ENCODE measurements around the gene CENPX.

- no peak for TF ChIP-seq EGR1 (IDR thresholded peaks at IDR 0.05)
- no peak for TF ChIP-seq REST (IDR thresholded peaks at IDR 0.05; ENCODE audit: low read depth)
- TF ChIP-seq YY1 (IDR thresholded peaks at IDR 0.05; ENCODE audit: low read depth) = no peak
- no peak for TF ChIP-seq MAX (IDR thresholded peaks at IDR 0.05)
- TF ChIP-seq FOXM1 (IDR thresholded peaks at IDR 0.05; ENCODE audit: borderline replicate concordance, low read depth) = no peak
- no peak for TF ChIP-seq USF1 (IDR thresholded peaks at IDR 0.05)
- no peak for TF ChIP-seq NFIC (IDR thresholded peaks at IDR 0.05)
- TF ChIP-seq RAD21 (IDR thresholded peaks at IDR 0.05; ENCODE audit: low read depth) = no peak
- TF ChIP-seq TCF12 (IDR thresholded peaks at IDR 0.05; ENCODE audit: low read depth) = no peak
- TF ChIP-seq CEBPB (IDR thresholded peaks at IDR 0.05) = no peak
- no peak for TF ChIP-seq CREB1 (IDR thresholded peaks at IDR 0.05; ENCODE audit: low read depth)
- no peak for TF ChIP-seq TAF1 (IDR thresholded peaks at IDR 0.05; ENCODE audit: low read depth)
- no peak for TF ChIP-seq EP300 (IDR thresholded peaks at IDR 0.05; ENCODE audit: borderline replicate concordance)
- no peak for TF ChIP-seq ZBTB7A (IDR thresholded peaks at IDR 0.05; ENCODE audit: low read depth)
These were observed 9.3 kb downstream of the CENPX start for GRCh38 chr17:82013341-82013740.
